HL-60 (cell line): ENCODE results near the gene EPHB4.
"Not testable (repeated sequence)": the region's sequence is repeated elsewhere in the genome, so short reads cannot be mapped to it uniquely, and the experiment has no call there.

Experiments used
- DNase-seq, 2 experiments: peaks; one replicate each; pipeline ENCODE4 v3.0.0-alpha.2; 2010 to 2020; ENCODE audit warnings: low read depth in 1 of 2, low spot score in 1 of 2
- H3K27ac ChIP-seq: fragments of 250-450 bp; sonication (Bioruptor Pico); replicated peaks from 2 replicates; pipeline ENCODE4 v1.5.1; 2020; ENCODE audit warnings: mild to moderate bottlenecking, moderate library complexity
- H3K27me3 ChIP-seq: fragments of 250-450 bp; sonication (Bioruptor Pico); 2 replicates; pipeline ENCODE4 v1.5.1; 2021; ENCODE audit warnings: mild to moderate bottlenecking, moderate library complexity; ENCODE audit not compliant: insufficient read depth, poor library complexity, severe bottlenecking
- H3K4me3 ChIP-seq: replicated peaks from 2 replicates; pipeline ENCODE4 v1.5.1; 2011; ENCODE audit warnings: mild to moderate bottlenecking, control low read depth, low read length; ENCODE audit not compliant: insufficient read depth
- CTCF ChIP-seq: IDR thresholded peaks from one replicate; pipeline ENCODE4 v1.5.1; 2011; ENCODE audit warnings: low read length, control low read depth, inconsistent platforms; ENCODE audit not compliant: insufficient read depth
- GABPA ChIP-seq: IDR thresholded peaks from 2 replicates; pipeline ENCODE4 v1.6.1; 2012; ENCODE audit warnings: low read depth
- POLR2AphosphoS5 ChIP-seq: IDR thresholded peaks from 2 replicates; pipeline ENCODE4 v1.6.1; 2012; ENCODE audit warnings: low read depth
- REST ChIP-seq: IDR thresholded peaks from 2 replicates; pipeline ENCODE4 v1.6.1; 2012; ENCODE audit warnings: low read depth; ENCODE audit not compliant: insufficient replicate concordance
- SPI1 ChIP-seq: IDR thresholded peaks from 2 replicates; pipeline ENCODE4 v1.6.1; 2012; ENCODE audit warnings: low read depth, mild to moderate bottlenecking, borderline replicate concordance

Gene EPHB4

GRCh38 chr7:100818366-100818765 lies 9.0 kb downstream of the EPHB4 start:
- no peaks in the 10 kb centered on the region for H3K27me3 ChIP-seq
- DNase-seq, result no peak
- TF ChIP-seq GABPA (no peak), CTCF (no peak), POLR2AphosphoS5 (no peak), SPI1 (no peak), REST (no peak)
- no peak overlapping the region for H3K27ac ChIP-seq
- no peak overlapping the region for H3K4me3 ChIP-seq

GRCh38 chr7:100817097-100817496 lies 10.2 kb downstream of the EPHB4 start:
- TF ChIP-seq REST (no peak), GABPA (no peak), SPI1 (no peak), POLR2AphosphoS5 (no peak), CTCF (no peak)
- no peaks in the 10 kb centered on the region for H3K27me3 ChIP-seq
- no peak overlapping the region for H3K4me3 ChIP-seq
- H3K27ac ChIP-seq, result no peak overlapping the region
- no peak for DNase-seq

- H3K27me3 ChIP-seq, H3K27ac ChIP-seq, H3K4me3 ChIP-seq: not testable (repeated sequence)
- peak in 1 of 2 experiments; percentile 42 for DNase-seq
Observed at GRCh38 chr7:100816515-100816914, 10.8 kb downstream of the EPHB4 start.

- no peaks in the 10 kb centered on the region for H3K27me3 ChIP-seq
- DNase-seq, result no peak
- H3K27ac ChIP-seq, result no peak overlapping the region
- no peak overlapping the region for H3K4me3 ChIP-seq
- no peak for TF ChIP-seq SPI1
Observed at GRCh38 chr7:100812729-100813128, 14.6 kb downstream of the EPHB4 start.

GRCh38 chr7:100811480-100811879 lies 15.8 kb downstream of the EPHB4 start:
- TF ChIP-seq REST (no peak), GABPA (no peak), SPI1 (no peak), POLR2AphosphoS5 (no peak), CTCF (no peak)
- Histone ChIP-seq H3K27ac (no peak overlapping the region), H3K4me3 (no peak overlapping the region), H3K27me3 (no peaks in the 10 kb centered on the region)
- no peak for DNase-seq
